ENCODE results near the gene NUP85. TPM values are rescaled to one million over a fixed set of nuclear protein-coding genes. Genes with fewer than 3 reads are reported as not detected.
"Not testable (repeated sequence)": the region's sequence is repeated elsewhere in the genome, so short reads cannot be mapped to it uniquely, and the experiment has no call there.

The NUP85 gene
- total RNA-seq, 1 donor from 2014 or later = 61.1 TPM

DNA sequence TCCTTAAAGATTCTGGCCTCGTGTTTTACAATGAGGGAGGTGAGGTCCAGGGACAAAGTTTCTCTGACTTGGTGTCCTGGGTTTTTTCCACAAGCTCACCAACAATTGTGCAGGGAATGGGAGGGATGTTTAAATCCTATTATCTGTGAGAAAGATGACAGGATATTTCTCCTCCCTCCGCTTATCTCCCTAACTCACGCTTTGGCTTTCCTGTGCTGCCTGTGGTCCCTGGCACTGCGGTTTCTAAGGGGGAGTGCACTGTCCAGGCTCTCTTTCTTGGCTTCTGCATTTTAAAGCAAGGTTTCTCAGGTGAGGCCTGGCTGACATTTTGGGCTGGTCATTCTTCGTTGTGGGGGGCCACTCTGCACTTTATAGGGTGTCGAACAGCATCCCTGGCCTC lies 39.5 kb downstream of the NUP85 start:
- Mint-ChIP-seq H3K4me3 (ENCODE audit: unreplicated experiment) (no peak overlapping the region), H3K27me3 (ENCODE audit: unreplicated experiment) (no peaks in the 10 kb centered on the region), H3K4me1 (ENCODE audit: unreplicated experiment) (peaks cover 7% of the 10 kb centered on the region), H3K9me3 (ENCODE audit: unreplicated experiment) (no peaks in the 10 kb centered on the region), H3K27ac (ENCODE audit: unreplicated experiment) (no peak overlapping the region), H3K36me3 (ENCODE audit: unreplicated experiment) (peaks cover 24% of the 10 kb centered on the region)
- no peak for DNase-seq (ENCODE audit: extremely low spot score, unreplicated experiment)
- TF ChIP-seq, protein P1, sequence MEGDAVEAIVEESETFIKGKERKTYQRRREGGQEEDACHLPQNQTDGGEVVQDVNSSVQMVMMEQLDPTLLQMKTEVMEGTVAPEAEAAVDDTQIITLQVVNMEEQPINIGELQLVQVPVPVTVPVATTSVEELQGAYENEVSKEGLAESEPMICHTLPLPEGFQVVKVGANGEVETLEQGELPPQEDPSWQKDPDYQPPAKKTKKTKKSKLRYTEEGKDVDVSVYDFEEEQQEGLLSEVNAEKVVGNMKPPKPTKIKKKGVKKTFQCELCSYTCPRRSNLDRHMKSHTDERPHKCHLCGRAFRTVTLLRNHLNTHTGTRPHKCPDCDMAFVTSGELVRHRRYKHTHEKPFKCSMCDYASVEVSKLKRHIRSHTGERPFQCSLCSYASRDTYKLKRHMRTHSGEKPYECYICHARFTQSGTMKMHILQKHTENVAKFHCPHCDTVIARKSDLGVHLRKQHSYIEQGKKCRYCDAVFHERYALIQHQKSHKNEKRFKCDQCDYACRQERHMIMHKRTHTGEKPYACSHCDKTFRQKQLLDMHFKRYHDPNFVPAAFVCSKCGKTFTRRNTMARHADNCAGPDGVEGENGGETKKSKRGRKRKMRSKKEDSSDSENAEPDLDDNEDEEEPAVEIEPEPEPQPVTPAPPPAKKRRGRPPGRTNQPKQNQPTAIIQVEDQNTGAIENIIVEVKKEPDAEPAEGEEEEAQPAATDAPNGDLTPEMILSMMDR (IDR thresholded peaks at IDR 0.05) = no peak

DNA sequence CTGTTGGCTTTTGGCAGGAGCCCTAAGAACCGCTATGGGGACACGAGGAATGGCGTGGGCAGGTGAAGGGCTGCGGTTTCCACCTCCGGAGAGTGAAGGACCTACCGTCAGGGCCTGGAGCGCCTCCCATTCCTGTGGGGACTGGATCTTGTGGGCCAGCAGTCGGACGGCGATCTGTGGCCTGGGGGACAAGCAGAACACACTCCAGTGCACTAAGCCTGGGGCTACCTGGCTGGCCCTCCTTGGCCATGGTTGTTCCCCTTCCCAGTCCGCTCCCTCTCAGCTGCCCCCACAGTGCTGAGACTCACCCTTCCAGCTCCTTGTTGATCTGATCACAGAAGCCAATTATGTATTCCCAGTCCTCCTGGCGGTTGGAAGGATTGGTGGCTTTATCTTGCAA lies 40.9 kb downstream of the NUP85 start:
- H3K4me1 Mint-ChIP-seq (ENCODE audit: unreplicated experiment) = peaks cover 14% of the 10 kb centered on the region
- DNase-seq (ENCODE audit: extremely low spot score, unreplicated experiment) = no peak
- H3K27ac Mint-ChIP-seq (ENCODE audit: unreplicated experiment) = no peak overlapping the region
- H3K9me3 Mint-ChIP-seq (ENCODE audit: unreplicated experiment) = no peaks in the 10 kb centered on the region
- no peaks in the 10 kb centered on the region for H3K27me3 Mint-ChIP-seq (ENCODE audit: unreplicated experiment)
- TF ChIP-seq, protein P1 (IDR thresholded peaks at IDR 0.05) = no peak
- peaks cover 20% of the 10 kb centered on the region for H3K36me3 Mint-ChIP-seq (ENCODE audit: unreplicated experiment)
- H3K4me3 Mint-ChIP-seq (ENCODE audit: unreplicated experiment) = no peak overlapping the region

DNA sequence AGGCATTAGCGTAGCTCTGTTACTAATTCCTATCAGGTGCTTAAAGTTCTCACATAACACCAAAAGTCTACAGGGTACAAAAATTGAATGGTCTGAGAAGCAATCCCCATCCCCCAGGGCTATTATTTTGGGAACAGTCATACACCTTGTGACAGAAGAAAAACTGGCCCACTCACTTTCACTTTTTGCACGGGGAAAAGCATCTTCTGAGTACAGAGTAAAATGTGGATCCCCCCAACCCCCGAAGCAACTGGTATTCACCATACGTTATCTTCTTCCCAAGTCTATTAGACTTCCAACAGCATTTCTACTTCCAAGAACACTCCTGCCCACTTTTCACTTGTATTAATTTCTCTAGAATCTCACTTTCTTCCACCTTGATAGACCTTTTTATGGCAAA lies 44.1 kb downstream of the NUP85 start:
- H3K9me3 Mint-ChIP-seq (ENCODE audit: unreplicated experiment) = no peaks in the 10 kb centered on the region
- TF ChIP-seq, protein P1 (IDR thresholded peaks at IDR 0.05) = no peak
- no peaks in the 10 kb centered on the region for H3K27me3 Mint-ChIP-seq (ENCODE audit: unreplicated experiment)
- peaks cover 14% of the 10 kb centered on the region for H3K4me1 Mint-ChIP-seq (ENCODE audit: unreplicated experiment)
- DNase-seq (ENCODE audit: extremely low spot score, unreplicated experiment) = no peak
- H3K4me3 Mint-ChIP-seq (ENCODE audit: unreplicated experiment) = peak overlapping the region; percentile 68
- H3K27ac Mint-ChIP-seq (ENCODE audit: unreplicated experiment) = peak overlapping the region; percentile 92
- H3K36me3 Mint-ChIP-seq (ENCODE audit: unreplicated experiment) = peaks cover 10% of the 10 kb centered on the region

DNA sequence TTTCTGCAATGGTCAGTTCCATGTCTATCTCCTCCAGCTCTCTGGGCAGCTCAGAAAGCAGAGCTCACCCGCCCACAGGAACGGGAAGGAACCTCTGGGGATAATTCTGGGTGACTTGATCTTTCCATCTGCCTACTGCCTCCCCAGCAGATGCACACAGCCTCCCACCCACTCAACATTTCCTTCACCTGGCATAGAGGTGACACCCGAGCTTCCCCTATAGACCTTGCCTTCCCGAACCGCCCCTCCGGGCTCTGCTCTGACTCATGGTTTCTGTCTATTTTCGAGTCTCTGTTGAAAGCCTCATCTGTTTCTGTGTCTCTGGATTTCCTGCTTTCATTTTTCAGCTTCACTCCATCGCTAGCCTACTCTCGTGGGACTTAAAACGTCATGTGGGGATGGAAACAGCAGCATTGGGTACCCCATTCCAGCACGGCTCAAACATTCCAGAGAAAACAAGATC lies 44.6 kb downstream of the NUP85 start:
- TF ChIP-seq, protein P1 (IDR thresholded peaks at IDR 0.05) = no peak
- peaks cover 14% of the 10 kb centered on the region for H3K4me1 Mint-ChIP-seq (ENCODE audit: unreplicated experiment)
- no peaks in the 10 kb centered on the region for H3K27me3 Mint-ChIP-seq (ENCODE audit: unreplicated experiment)
- peak overlapping the region; percentile 68 for H3K4me3 Mint-ChIP-seq (ENCODE audit: unreplicated experiment)
- H3K9me3 Mint-ChIP-seq (ENCODE audit: unreplicated experiment) = no peaks in the 10 kb centered on the region
- H3K36me3 Mint-ChIP-seq (ENCODE audit: unreplicated experiment) = peaks cover 9% of the 10 kb centered on the region
- no peak for DNase-seq (ENCODE audit: extremely low spot score, unreplicated experiment)
- H3K27ac Mint-ChIP-seq (ENCODE audit: unreplicated experiment) = peak overlapping the region; percentile 92

DNA sequence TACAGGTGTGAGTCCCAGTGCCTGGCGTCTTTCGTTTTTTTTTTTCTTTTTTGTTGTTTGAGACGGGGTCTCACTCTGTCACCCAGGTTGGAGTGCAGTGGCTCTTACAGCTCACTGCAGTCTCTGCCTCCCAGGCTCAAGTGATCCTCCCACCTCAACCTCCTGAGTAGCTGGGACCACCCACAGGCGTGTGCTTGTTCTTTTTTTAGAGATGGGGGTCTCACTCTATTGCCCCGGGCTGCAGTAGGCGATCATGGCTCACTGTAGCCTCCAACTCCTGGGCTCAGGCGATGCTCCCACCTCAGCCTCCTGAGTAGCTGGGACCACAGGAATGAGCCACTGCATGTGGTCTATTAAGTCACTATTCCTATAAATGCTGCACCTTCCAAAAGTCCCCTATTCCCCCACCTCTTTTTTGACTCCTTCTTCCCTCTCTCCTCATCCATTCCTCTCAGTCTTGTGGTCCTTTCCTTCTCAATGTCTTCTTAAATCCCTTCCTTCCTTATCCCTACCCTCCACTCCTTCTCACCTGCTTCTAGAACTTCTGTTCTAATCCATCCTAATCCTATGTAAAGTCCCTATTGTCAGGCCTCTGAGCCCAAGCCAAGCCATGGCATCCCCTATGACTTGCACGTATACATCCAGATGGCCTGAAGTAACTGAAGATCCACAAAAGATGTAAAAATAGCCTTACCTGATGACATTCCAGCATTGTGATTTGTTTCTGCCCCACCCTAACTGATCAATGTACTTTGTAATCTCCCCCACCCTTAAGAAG lies 46.7 kb downstream of the NUP85 start:
- H3K4me1 Mint-ChIP-seq (ENCODE audit: unreplicated experiment) = peaks cover 19% of the 10 kb centered on the region
- H3K4me3 Mint-ChIP-seq (ENCODE audit: unreplicated experiment) = no peak overlapping the region
- H3K36me3 Mint-ChIP-seq (ENCODE audit: unreplicated experiment) = no peaks in the 10 kb centered on the region
- no peak for DNase-seq (ENCODE audit: extremely low spot score, unreplicated experiment)
- peak overlapping the region; percentile 21 for H3K27ac Mint-ChIP-seq (ENCODE audit: unreplicated experiment)
- no peaks in the 10 kb centered on the region for H3K9me3 Mint-ChIP-seq (ENCODE audit: unreplicated experiment)
- H3K27me3 Mint-ChIP-seq (ENCODE audit: unreplicated experiment) = no peaks in the 10 kb centered on the region
- TF ChIP-seq, protein P1 (IDR thresholded peaks at IDR 0.05) = no peak

DNA sequence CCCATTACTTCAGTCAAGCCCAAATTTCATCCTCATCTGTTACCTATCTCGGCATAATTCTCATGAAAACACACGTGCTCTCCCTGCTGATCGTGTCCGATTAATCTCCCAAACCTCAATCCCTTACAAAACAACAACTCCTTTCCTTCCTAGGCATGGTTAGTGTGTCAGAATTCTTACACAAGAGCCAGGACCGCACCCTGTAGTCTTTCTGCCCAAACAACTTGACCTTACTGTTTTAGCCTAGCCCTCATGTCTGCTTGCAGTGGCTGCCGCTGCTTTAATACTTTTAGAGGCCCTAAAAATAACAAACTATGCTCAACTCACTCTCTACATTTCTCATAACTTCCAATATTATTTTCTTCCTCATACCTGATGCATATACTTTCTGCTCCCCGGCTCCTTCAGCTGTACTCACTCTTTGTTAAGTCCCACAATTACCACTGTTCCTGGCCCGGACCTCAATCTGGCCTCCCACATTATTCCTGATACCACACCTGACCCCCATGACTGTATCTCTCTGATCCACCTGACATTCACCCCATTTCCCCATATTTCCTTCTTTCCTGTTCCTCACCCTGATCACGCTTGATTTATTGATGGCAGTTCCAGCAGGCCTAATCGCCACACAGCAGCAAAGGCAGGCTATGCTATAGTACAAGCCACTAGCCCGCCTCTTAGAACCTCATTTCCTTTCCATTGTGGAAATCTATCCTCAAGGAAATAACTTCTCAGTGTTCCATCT lies 50.6 kb downstream of the NUP85 start:
- DNase-seq (ENCODE audit: extremely low spot score, unreplicated experiment); H3K9me3 Mint-ChIP-seq (ENCODE audit: unreplicated experiment); H3K27me3 Mint-ChIP-seq (ENCODE audit: unreplicated experiment); H3K36me3 Mint-ChIP-seq (ENCODE audit: unreplicated experiment); H3K4me3 Mint-ChIP-seq (ENCODE audit: unreplicated experiment): not testable (repeated sequence)
- H3K27ac Mint-ChIP-seq (ENCODE audit: unreplicated experiment) = peak overlapping the region; percentile 5
- peaks cover 30% of the 10 kb centered on the region for H3K4me1 Mint-ChIP-seq (ENCODE audit: unreplicated experiment)

DNA sequence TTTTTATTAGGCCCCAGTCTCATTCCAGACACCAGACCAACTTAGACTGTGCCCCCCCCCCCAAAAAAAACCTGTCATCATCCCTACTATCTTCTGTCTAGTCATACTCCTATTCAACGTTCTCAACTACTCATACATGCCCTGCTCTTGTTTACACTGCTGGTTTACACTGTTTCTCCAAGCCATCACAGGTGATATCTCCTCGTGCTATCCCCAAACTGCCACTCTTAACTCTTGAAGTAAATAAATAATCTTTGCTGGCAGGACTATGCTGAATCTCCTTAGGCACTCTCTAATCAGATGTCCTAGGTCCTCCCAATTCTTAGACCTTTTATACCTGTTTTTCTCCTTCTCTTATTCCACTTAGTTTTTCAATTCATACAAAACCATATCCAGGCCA lies 51.7 kb downstream of the NUP85 start:
- H3K27ac Mint-ChIP-seq (ENCODE audit: unreplicated experiment); H3K4me3 Mint-ChIP-seq (ENCODE audit: unreplicated experiment); DNase-seq (ENCODE audit: extremely low spot score, unreplicated experiment); H3K27me3 Mint-ChIP-seq (ENCODE audit: unreplicated experiment); H3K9me3 Mint-ChIP-seq (ENCODE audit: unreplicated experiment); H3K36me3 Mint-ChIP-seq (ENCODE audit: unreplicated experiment): not testable (repeated sequence)
- H3K4me1 Mint-ChIP-seq (ENCODE audit: unreplicated experiment) = peaks cover 34% of the 10 kb centered on the region
